ENCODE results near the gene ANK2.
"Not testable (repeated sequence)": the region's sequence is repeated elsewhere in the genome, so short reads cannot be mapped to it uniquely, and the experiment has no call there.

Gene ANK2

GRCh38 chr4:113222471-113222870 is 173.0 kb downstream of the ANK2 start:
- no peak for DNase-seq

- no peak for DNase-seq
These were observed 173.5 kb downstream of the ANK2 start for GRCh38 chr4:113223001-113223400.

- no peak for DNase-seq
These were observed 182.7 kb downstream of the ANK2 start for GRCh38 chr4:113232194-113232593.

GRCh38 chr4:113236916-113237315 is 187.5 kb downstream of the ANK2 start:
- no peak for DNase-seq

- DNase-seq: no peak
These were observed 193.9 kb downstream of the ANK2 start for GRCh38 chr4:113243312-113243711.

GRCh38 chr4:113244747-113245146 is 195.3 kb downstream of the ANK2 start:
- DNase-seq: not testable (repeated sequence)

- no peak for DNase-seq
These were observed 198.9 kb downstream of the ANK2 start for GRCh38 chr4:113248320-113248719.

- no peak for DNase-seq
These were observed 206.2 kb downstream of the ANK2 start for GRCh38 chr4:113255628-113256027.

GRCh38 chr4:113256946-113257345 is 207.5 kb downstream of the ANK2 start:
- no peak for DNase-seq

GRCh38 chr4:113260688-113261087 is 211.2 kb downstream of the ANK2 start:
- DNase-seq: no peak

- DNase-seq: no peak
These were observed 213.8 kb downstream of the ANK2 start for GRCh38 chr4:113263274-113263673.

- DNase-seq: no peak
These were observed 221.3 kb downstream of the ANK2 start for GRCh38 chr4:113270520-113271319.

- no peak for DNase-seq
These were observed 223.1 kb downstream of the ANK2 start for GRCh38 chr4:113272523-113272922.

GRCh38 chr4:113273721-113274220 is 224.3 kb downstream of the ANK2 start:
- no peak for DNase-seq

- no peak for DNase-seq
These were observed 227.2 kb downstream of the ANK2 start for GRCh38 chr4:113276464-113277170.

- DNase-seq: peak; percentile 53
These were observed 229.0 kb downstream of the ANK2 start for GRCh38 chr4:113278324-113278934.

GRCh38 chr4:113285501-113285900 is 236.0 kb downstream of the ANK2 start:
- no peak for DNase-seq

- no peak for DNase-seq
These were observed 238.8 kb downstream of the ANK2 start for GRCh38 chr4:113288257-113288656.

- DNase-seq: no peak
These were observed 239.2 kb downstream of the ANK2 start for GRCh38 chr4:113288696-113289095.

- DNase-seq: no peak
These were observed 240.3 kb downstream of the ANK2 start for GRCh38 chr4:113289766-113290165.

GRCh38 chr4:113290666-113291065 is 241.2 kb downstream of the ANK2 start:
- DNase-seq: no peak

GRCh38 chr4:113292371-113293042 is 243.1 kb downstream of the ANK2 start:
- DNase-seq: no peak

GRCh38 chr4:113293043-113293560 is 243.6 kb downstream of the ANK2 start:
- no peak for DNase-seq
